A673 (cell line): ENCODE data around the gene COL4A2.
"Not testable (repeated sequence)": the region's sequence is repeated elsewhere in the genome, so short reads cannot be mapped to it uniquely, and the experiment has no call there.

Experiments
- EZH2 ChIP-seq: fragments of 200-600 bp; sonication (generic); IDR thresholded peaks from 2 replicates; pipeline ENCODE4 v1.6.1; 2017; ENCODE audit warnings: borderline replicate concordance, low read depth, mild to moderate bottlenecking, mixed read lengths, antibody characterized with exemption, low read length; ENCODE audit not compliant: poor library complexity, severe bottlenecking
- TF ChIP-seq, protein P1 (sequence below): fragments of 300-800, 200-600 bp; sonication (generic); conservative IDR thresholded peaks from 2 replicates; pipeline ENCODE4 v1.5.1; 2017; ENCODE audit warnings: low read depth, mild to moderate bottlenecking, antibody characterized with exemption, low read length, moderate library complexity, mixed read lengths

DNA sequence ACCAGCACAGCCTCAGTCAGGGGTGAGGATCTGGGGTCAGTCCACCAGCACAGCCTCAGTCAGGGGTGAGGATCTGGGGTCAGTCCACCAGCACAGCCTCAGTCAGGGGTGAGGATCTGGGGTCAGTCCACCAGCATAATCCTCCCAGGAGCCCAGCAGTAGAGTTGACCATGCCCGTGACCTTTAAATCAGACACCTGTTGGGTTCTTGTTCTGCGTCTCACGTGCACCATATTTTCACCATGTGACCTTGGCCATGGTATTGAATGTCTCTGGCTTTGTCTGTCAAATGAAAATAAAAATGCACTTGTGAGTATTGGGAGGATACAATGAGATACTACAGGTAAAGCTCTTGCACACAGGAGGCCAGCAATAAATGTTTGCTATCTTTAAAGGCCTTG lies 190.8 kb downstream of the COL4A2 start:
- TF ChIP-seq, protein P1, sequence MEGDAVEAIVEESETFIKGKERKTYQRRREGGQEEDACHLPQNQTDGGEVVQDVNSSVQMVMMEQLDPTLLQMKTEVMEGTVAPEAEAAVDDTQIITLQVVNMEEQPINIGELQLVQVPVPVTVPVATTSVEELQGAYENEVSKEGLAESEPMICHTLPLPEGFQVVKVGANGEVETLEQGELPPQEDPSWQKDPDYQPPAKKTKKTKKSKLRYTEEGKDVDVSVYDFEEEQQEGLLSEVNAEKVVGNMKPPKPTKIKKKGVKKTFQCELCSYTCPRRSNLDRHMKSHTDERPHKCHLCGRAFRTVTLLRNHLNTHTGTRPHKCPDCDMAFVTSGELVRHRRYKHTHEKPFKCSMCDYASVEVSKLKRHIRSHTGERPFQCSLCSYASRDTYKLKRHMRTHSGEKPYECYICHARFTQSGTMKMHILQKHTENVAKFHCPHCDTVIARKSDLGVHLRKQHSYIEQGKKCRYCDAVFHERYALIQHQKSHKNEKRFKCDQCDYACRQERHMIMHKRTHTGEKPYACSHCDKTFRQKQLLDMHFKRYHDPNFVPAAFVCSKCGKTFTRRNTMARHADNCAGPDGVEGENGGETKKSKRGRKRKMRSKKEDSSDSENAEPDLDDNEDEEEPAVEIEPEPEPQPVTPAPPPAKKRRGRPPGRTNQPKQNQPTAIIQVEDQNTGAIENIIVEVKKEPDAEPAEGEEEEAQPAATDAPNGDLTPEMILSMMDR, result not testable (repeated sequence)
- not testable (repeated sequence) for TF ChIP-seq EZH2
